DMS79 treated with DMSO at 0.1 percent for 48 hours (cell line): ENCODE results near the gene UVSSA.
"Not testable (repeated sequence)": the region's sequence is repeated elsewhere in the genome, so short reads cannot be mapped to it uniquely, and the experiment has no call there.

Experiments used
- DNase-seq: peaks from one replicate; lab custom pipeline; 2025; lab: John Stamatoyannopoulos, UW

The UVSSA gene

GRCh38 chr4:1364217-1364616, 17.2 kb downstream of the UVSSA start:
- no peak for DNase-seq

GRCh38 chr4:1364748-1365147, 17.7 kb downstream of the UVSSA start:
- no peak for DNase-seq

- DNase-seq, result peak; percentile 91
Observed at GRCh38 chr4:1365271-1366178, 18.5 kb downstream of the UVSSA start.

GRCh38 chr4:1366371-1367229, 19.6 kb downstream of the UVSSA start:
- no peak for DNase-seq

GRCh38 chr4:1367230-1367935, 20.4 kb downstream of the UVSSA start:
- no peak for DNase-seq

- no peak for DNase-seq
Observed at GRCh38 chr4:1367936-1368289, 20.9 kb downstream of the UVSSA start.

- no peak for DNase-seq
Observed at GRCh38 chr4:1368421-1369090, 21.5 kb downstream of the UVSSA start.

- no peak for DNase-seq
Observed at GRCh38 chr4:1369091-1369450, 22.1 kb downstream of the UVSSA start.

GRCh38 chr4:1369479-1370079, 22.6 kb downstream of the UVSSA start:
- DNase-seq, result no peak

- DNase-seq, result no peak
Observed at GRCh38 chr4:1370321-1371124, 23.5 kb downstream of the UVSSA start.

GRCh38 chr4:1371176-1372165, 24.5 kb downstream of the UVSSA start:
- DNase-seq, result no peak

- DNase-seq, result not testable (repeated sequence)
Observed at GRCh38 chr4:1372576-1372975, 25.6 kb downstream of the UVSSA start.

GRCh38 chr4:1373892-1374705, 27.1 kb downstream of the UVSSA start:
- DNase-seq, result no peak

- no peak for DNase-seq
Observed at GRCh38 chr4:1374706-1375045, 27.7 kb downstream of the UVSSA start.

GRCh38 chr4:1375051-1375721, 28.2 kb downstream of the UVSSA start:
- no peak for DNase-seq

GRCh38 chr4:1375761-1376322, 28.8 kb downstream of the UVSSA start:
- DNase-seq, result no peak

GRCh38 chr4:1376391-1376840, 29.4 kb downstream of the UVSSA start:
- DNase-seq, result no peak
